Stimulated activated CD4-positive, alpha-beta T cell treated with anti-CD3 and anti-CD28 coated beads, Interleukin-4, amount 100 ng/mL, for 1 hour (primary cell): ENCODE measurements around the gene KRTAP10-12.
"Not testable (repeated sequence)": the region's sequence is repeated elsewhere in the genome, so short reads cannot be mapped to it uniquely, and the experiment has no call there.

Source experiments
- DNase-seq: peaks from one replicate; pipeline ENCODE4 v3.0.0-alpha.2; 2020

Gene KRTAP10-12

DNA sequence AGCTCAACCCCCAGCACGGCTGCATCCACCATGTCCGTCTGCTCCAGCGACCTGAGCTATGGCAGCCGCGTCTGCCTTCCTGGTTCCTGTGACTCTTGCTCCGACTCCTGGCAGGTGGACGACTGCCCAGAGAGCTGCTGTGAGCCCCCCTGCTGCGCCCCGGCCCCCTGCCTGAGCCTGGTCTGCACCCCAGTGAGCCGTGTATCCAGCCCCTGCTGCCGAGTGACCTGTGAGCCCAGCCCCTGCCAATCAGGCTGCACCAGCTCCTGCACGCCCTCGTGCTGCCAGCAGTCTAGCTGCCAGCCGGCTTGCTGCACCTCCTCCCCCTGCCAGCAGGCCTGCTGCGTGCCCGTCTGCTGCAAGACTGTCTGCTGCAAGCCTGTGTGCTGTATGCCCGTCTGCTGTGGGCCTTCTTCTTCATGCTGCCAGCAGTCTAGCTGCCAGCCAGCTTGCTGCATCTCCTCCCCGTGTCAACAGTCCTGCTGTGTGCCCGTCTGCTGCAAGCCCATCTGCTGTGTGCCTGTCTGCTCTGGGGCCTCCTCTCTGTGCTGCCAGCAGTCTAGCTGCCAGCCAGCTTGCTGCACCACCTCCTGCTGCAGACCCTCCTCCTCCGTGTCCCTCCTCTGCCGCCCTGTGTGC, at the start of gene KRTAP10-12:
TSS of gene KRTAP10-12 (plus strand) at position 1 of the 639 bp plus-strand sequence. CDS start at position 31, 30 bp downstream.
- not testable (repeated sequence) for DNase-seq

DNA sequence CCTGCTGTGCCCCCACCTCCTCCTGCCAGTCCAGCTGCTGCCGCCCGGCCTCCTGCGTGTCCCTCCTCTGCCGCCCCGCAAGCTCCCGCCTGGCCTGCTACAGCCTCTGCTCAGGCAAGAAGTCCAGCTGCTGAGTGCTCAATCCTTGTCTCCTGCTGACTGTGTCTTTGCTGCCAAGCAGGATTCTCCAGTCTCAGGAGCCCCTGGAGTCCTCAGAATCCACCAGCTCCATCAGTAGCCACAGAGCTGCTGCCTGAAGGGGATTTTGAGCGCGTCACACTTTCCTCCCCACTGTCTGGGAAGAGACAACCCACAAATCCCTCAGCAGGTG, 49.8 kb upstream of the KRTAP10-12 start:
- DNase-seq: no peak

DNA sequence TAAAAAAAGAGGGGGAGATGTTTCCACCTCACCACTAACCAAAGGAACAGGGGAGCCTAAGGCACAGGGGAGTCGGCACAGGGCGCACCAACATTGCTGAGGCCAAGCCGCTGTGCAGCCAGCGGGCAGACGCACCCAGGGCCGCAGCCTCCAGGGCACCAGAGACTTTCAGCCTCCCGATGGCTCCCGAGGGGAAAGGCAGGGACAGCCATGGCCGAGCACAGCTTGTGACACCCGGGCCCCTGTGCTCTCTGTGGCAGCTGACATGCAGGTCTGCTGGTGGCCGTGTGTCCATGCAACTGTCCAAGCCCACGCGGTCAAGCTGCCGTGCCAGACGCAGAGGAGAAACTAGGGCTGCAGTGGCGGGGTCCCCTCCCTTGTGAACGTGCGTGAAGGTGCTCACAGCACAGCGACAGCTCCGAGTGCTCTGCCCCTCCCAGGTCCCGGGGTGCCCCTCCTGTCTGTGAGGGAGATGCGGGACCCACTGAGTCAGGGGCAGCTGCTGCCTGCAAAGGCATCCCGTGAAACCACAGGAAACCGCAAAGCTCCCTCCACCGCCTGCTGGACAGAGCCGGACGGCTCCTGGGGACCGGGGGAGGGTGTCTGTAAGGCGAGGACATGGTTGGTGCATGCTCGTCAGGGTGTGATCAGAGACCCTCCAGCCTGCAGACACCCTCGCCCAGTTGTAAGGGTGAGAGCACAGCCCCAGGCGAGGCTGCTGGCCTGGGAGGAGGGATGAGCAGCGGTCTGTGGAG, 48.2 kb upstream of the KRTAP10-12 start:
- no peak for DNase-seq

GRCh38 chr21:44649521-44650100, 47.4 kb upstream of the KRTAP10-12 start:
- no peak for DNase-seq

- DNase-seq: no peak
Measured at GRCh38 chr21:44650265-44650972, 46.6 kb upstream of the KRTAP10-12 start.

DNA sequence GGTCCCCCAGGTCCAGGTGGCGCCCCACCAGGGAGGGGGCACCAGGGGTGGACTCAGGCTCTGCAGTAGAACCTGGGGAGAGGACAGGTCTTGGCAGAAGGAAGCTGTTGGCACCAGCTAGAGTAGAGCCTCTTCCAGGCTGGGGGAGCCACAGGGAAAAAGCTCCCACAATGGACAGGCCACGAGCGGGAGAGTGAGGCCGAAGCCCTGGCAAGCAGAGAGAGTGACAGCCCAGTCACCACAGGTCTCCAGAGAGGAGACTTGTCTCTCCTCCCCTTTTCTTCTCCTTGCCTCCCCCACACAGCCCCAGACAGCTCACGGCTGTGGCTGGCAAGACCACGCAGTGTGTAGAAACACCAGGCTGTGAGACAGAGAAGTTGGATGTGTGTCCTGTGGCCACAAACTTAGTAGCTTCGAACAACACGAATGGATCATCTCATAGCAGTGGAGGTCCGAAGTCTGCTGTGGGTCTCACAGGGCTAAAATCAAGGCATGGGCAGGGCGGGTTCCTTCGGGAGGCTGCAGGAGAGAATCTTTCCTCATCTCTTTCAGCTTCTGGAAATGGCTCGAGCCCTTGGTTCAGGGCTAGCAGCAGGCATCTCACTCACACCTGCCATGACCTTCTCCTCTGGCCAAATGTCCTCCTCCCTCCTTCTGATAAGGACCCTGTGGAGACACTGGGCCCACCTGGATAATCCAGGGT, 45.8 kb upstream of the KRTAP10-12 start:
- DNase-seq: no peak

- DNase-seq: no peak
Measured at GRCh38 chr21:44653123-44653522, 43.8 kb upstream of the KRTAP10-12 start.

DNA sequence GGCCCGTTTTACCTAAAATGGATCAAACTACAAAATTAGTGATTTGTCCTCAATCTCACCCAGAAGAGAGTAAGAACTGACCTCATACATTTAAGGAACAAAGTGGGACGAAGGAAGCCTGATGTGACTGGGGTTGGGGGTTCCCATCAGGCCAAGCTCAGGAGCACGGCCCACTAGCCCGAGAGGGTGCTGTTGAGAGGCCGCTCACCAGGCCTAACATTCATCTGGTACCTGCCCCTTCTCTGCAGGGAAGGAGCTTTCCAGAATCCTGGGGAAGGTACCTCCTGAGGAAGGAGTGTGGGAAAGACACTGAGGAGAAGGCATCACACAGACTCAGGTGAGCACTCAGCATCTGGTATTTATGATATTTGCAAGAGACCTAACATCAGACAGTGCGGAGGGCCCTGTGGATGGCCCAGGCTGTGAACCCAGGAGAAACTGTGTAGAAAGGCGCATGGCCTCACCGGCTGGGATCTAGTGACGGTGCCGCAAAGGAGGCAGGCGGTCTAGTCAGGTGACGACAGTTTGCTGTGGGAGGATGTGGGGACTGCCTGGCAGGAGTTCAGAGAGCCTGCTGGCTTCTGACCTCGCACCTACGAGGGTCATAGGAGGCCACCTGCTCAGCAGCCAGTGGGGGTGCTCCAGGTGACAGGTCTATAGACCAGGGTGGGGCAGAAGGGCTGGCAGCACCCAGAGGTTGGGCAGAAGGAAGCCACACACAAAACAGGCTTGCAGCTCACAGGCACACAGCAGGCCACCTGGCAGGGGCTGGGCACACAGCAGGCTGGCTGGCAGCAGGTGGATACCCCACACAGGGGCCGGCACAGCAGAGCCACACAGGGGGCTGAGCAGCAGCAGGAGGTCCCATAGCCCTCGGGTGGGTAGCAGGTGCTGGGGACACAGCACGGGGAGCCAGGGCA, 43.1 kb upstream of the KRTAP10-12 start:
- DNase-seq: no peak

DNA sequence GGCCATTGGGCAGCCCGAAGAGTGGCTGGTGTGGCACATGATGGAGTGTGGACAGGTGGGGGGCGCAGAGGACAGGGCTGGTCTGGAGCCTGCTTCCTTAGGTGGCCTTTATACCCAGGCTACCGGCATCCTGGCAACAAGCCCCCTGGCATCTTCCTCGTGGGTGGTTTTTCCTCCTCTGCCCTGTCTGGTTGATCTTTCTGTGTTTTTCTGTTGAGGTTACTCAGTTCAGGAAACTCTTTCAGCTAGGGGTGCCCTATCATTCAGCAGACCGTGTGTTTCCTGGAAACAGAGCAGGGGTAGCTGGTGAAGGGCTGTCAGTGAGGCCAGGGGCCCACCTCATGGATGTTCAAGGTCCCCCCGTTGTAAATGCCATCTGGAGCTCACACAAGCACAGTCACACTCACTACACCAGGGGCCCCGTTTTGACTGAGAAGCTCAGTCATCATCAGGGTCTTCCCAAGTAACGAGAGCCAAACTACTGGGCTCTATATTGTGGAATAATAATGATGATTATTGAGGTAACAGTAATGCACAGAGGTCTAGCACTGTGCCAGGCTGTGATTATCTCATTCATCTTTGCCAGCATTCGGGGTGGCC, 42.3 kb upstream of the KRTAP10-12 start, which contains the start of gene KRTAP12-4:
TSS of gene KRTAP12-4 (minus strand) at position 84 of the 600 bp plus-strand sequence. CDS start at position 39, 45 bp downstream.
- DNase-seq: no peak

DNA sequence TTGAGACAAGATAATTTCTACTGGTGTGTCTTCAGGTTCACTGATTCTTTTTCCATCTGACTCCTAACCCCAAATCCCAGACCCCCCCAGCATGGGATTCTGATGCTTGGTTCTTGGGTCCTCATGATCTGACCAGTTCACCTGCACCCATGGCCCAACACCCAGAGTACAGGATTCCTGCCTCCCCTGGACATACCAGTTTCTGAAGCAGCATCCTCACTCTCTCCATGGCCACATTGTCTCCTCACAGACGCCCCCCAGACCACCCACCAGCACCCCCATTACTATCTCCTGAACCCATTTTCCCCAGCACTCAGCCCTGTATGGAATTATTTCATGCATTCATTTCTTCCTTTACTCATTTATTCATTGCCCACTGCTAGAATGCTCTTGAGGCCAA, 40.1 kb upstream of the KRTAP10-12 start:
- no peak for DNase-seq

GRCh38 chr21:44657635-44658540, 39.1 kb upstream of the KRTAP10-12 start, which contains the start of gene KRTAP12-3:
Gene KRTAP12-3 (plus strand): TSS chr21:44657932. CDS start chr21:44657980, 48 bp downstream.
- no peak for DNase-seq

GRCh38 chr21:44658541-44658910, 38.4 kb upstream of the KRTAP10-12 start:
- DNase-seq: no peak

- DNase-seq: no peak
Measured at GRCh38 chr21:44658913-44659595, 37.9 kb upstream of the KRTAP10-12 start.

- not testable (repeated sequence) for DNase-seq
Measured at GRCh38 chr21:44661567-44661966, 35.4 kb upstream of the KRTAP10-12 start.

- DNase-seq: no peak
Measured at GRCh38 chr21:44664691-44665090, 32.3 kb upstream of the KRTAP10-12 start.

DNA sequence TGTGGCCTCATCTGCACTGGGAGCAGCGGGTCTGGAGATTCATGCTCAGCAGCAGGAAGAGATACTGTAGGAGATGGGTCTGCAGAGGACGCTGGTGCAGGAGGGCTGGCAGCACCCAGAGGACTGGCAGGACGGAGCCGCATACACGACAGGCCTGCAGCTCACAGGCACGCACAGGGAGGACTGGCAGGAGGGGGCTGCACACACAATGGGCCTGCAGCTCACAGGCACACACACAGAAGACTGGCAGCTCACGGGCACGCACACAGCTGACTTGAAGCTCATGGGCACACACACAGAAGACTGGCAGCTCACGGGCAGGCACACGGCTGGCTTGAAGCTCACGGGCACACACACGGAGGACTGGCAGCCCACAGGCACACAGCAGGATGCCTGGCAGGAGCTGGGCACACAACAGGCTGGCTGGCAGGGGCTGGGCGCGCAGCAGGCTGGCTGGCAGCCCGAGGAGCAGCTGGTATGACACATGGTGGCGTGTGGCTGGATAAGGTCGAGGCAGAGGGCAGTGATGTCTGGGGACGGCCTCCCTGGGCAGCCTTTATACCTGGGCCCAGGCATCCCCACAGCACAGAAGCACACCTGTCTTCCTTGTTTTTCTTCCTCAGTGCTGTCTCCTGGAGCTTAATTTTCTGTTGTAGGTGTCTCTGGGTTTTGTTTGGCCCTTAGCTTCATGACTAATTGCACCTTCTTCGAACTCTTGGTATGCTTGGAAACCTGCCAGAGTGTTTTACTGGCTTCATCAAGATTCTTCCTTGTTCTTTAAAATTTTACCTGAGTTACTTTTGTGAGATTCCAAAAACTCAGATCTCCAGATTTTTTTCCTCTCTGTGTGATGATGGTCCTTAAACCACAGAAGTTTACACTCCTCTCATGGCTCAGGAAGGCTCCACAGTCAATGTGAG, 30.3 kb upstream of the KRTAP10-12 start, which contains the start of gene KRTAP12-2:
TSS of gene KRTAP12-2 (minus strand) at position 527 of the 920 bp plus-strand sequence. CDS start at position 486, 41 bp downstream.
- DNase-seq: no peak

DNA sequence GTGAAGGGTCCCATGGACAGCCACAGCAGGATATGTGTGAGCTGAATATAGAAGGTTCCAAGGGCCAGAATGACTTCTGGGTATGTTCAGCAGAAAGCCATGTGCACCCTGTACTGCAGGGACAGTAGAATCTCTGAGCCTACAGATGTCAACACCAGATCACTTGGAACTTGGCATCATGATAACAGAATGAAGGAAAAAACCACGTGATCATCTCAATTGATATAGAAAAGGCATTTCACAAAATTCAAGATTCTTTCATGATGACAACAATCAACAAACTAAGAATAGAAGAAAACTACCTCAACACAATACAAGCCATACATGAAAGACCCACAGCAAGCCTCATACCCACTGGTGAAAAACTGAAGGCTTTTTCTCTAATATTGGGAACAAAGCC, 29.4 kb upstream of the KRTAP10-12 start:
- no peak for DNase-seq
